ENCODE measurements around the gene TP53BP2.

TP53BP2 gene

DNA sequence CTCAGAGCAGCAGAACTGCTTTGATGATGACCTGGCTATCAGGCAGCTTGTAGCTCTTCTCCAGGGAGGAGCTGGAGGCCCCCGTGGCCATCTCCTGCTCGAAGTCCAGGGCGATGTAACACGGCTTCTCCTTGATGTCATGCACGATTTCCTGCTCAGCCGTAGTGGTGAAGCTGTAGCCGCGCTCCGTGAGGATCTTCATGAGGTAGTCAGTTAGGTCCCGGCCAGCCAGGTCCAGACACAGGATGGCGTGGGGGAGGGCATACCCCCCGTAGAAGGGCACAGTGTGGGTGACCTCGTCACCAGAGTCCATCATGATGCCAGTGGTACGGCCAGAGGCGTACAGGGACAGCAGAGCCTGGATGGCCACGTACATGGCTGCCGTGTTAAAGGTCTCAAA is 18.3 kb upstream of the TP53BP2 start:
- no peak overlapping the region for H3K4me3 ChIP-seq (ENCODE audit: low read length)
- TF ChIP-seq, protein P1, sequence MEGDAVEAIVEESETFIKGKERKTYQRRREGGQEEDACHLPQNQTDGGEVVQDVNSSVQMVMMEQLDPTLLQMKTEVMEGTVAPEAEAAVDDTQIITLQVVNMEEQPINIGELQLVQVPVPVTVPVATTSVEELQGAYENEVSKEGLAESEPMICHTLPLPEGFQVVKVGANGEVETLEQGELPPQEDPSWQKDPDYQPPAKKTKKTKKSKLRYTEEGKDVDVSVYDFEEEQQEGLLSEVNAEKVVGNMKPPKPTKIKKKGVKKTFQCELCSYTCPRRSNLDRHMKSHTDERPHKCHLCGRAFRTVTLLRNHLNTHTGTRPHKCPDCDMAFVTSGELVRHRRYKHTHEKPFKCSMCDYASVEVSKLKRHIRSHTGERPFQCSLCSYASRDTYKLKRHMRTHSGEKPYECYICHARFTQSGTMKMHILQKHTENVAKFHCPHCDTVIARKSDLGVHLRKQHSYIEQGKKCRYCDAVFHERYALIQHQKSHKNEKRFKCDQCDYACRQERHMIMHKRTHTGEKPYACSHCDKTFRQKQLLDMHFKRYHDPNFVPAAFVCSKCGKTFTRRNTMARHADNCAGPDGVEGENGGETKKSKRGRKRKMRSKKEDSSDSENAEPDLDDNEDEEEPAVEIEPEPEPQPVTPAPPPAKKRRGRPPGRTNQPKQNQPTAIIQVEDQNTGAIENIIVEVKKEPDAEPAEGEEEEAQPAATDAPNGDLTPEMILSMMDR (conservative IDR thresholded peaks at IDR 0.05; ENCODE audit: low read depth, low read length) = no peak
- no peak for DNase-seq (ENCODE audit: low read depth)

DNA sequence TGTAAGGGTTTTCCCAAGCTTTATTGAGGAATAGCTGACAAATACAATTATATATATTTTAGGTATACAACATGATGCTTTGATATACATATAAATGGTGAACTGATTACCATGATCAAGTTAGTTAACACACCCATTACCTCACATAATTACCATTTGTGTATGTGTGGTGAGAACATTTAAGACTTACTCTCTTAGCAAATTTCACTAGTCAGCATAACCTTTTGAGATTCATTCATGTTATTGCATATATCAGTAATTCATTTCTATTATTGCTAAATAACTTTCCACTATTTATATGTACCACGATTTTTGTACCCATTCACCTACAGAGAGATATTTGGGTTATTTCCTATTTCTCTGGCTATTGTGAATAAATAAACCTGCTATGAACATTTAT is 16.2 kb upstream of the TP53BP2 start:
- no peak for DNase-seq (ENCODE audit: low read depth)
- no peak overlapping the region for H3K4me3 ChIP-seq (ENCODE audit: low read length)
- TF ChIP-seq, protein P1 (conservative IDR thresholded peaks at IDR 0.05; ENCODE audit: low read depth, low read length) = no peak

DNA sequence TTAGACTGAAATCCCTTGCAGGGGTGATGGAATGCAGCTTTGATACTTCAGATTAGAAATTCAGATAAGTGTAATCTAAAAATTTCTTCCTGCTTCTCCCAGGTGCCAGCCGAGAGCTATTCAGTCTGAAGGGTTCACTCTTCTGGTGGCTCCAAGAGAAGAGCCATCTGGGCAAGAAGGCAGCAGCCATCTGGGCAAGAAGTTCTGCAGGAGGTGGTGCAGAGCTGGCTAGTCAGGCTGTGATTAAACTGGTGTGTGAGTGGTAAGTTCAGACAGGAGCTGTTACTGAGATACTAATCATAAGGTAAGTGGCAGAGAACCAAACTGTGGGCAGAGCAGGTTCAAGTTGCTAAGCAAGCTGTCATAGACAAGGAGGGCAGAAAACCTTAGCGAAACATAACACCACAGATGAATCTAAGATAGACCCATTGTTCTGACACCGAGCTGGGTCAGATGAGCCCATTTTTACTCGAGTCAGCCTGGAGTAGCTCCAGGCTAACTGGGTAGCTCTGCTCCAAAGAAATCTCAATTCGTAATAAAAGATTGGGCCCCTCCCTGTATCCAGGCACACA is 14.4 kb upstream of the TP53BP2 start:
- no peak for DNase-seq (ENCODE audit: low read depth)

DNA sequence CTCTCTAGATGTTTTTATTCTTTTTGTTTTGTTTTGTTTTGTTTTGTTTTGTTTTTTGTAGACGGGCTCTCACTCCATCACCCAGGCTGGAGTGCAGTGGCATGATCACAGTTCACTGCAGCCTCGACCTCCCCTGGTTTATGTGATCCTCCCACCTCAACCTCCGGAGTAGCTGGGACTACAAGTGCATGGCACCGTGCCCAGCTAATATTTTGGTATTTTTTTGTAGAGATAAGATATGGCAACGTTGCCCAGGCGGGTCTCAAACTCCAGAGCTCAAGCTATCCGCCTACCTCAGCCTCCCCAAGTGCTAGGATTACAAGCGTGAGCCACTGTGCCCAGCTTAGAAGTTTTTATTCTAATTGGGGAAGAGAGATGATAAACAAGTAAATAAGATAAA is 13.3 kb upstream of the TP53BP2 start:
- no peak overlapping the region for H3K4me3 ChIP-seq (ENCODE audit: low read length)
- TF ChIP-seq, protein P1 (conservative IDR thresholded peaks at IDR 0.05; ENCODE audit: low read depth, low read length) = no peak
- no peak for DNase-seq (ENCODE audit: low read depth)

More for the DNA sequence above, 14.4 kb upstream of the TP53BP2 start:
- TF ChIP-seq, protein P1 (conservative IDR thresholded peaks at IDR 0.05; ENCODE audit: low read depth, low read length) = no peak
- no peak overlapping the region for H3K4me3 ChIP-seq (ENCODE audit: low read length)

GRCh38 chr1:223856386-223856785 is 10.6 kb upstream of the TP53BP2 start:
- no peak for DNase-seq (ENCODE audit: low read depth)
- H3K4me3 ChIP-seq (ENCODE audit: low read length) = no peak overlapping the region
- TF ChIP-seq, protein P1 (conservative IDR thresholded peaks at IDR 0.05; ENCODE audit: low read depth, low read length) = no peak

GRCh38 chr1:223853748-223854147 is 8.0 kb upstream of the TP53BP2 start:
- TF ChIP-seq, protein P1 (conservative IDR thresholded peaks at IDR 0.05; ENCODE audit: low read depth, low read length) = no peak
- no peak for DNase-seq (ENCODE audit: low read depth)
- no peak overlapping the region for H3K4me3 ChIP-seq (ENCODE audit: low read length)

DNA sequence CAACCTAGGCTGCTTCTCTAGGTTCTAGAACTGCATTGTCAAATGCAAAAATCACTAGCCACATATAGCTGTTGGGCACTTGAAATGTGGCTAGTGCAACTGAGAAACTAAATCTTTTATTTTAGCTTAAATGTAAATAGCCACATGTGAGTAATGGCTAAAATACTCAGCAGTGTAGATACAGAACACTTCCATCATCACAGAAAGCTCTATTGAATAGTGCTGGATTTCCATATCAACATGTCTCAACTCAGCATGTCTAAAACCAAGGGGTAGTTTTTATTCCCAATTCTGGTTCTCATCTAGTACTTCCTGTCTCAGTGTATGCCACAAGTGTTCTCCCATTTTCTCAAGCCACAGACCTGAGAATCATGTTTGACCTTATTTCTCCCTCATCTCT is 7.5 kb upstream of the TP53BP2 start:
- TF ChIP-seq, protein P1 (conservative IDR thresholded peaks at IDR 0.05; ENCODE audit: low read depth, low read length) = no peak
- DNase-seq (ENCODE audit: low read depth) = no peak
- H3K4me3 ChIP-seq (ENCODE audit: low read length) = no peak overlapping the region
